PFSK-1 (cell line): ENCODE results near the gene OST4.

Experiments
- FOXP2 ChIP-seq: optimal IDR thresholded peaks from 2 replicates; pipeline ENCODE3; 2011; ENCODE audit warnings: borderline replicate concordance, control low read depth, inconsistent platforms; ENCODE audit not compliant: insufficient read depth; ENCODE audit errors: extremely low read length, extremely low read depth
- POLR2AphosphoS5 ChIP-seq: IDR thresholded peaks from 2 replicates; pipeline ENCODE4 v1.6.1; 2012; ENCODE audit warnings: low read depth, mild to moderate bottlenecking, control low read depth, low read length, moderate library complexity
- REST ChIP-seq, 2 experiments: IDR thresholded peaks; 2 replicates each; pipeline versions ENCODE4 v1.6.1 to v1.8.0; 2011 to 2012; ENCODE audit warnings: low read depth in 2 of 2, low read length in 2 of 2, control low read depth in 1 of 2, inconsistent platforms in 1 of 2, mild to moderate bottlenecking in 1 of 2, moderate library complexity in 1 of 2; ENCODE audit not compliant: insufficient read depth in 1 of 2
- SIN3A ChIP-seq: IDR thresholded peaks from 2 replicates; pipeline ENCODE4 v1.6.1; 2012; ENCODE audit warnings: mild to moderate bottlenecking, low read length, moderate library complexity, borderline replicate concordance; ENCODE audit not compliant: insufficient read depth
- TAF1 ChIP-seq: IDR thresholded peaks from 2 replicates; pipeline ENCODE4 v1.6.1; 2012; ENCODE audit warnings: low read length, control low read depth, borderline replicate concordance; ENCODE audit not compliant: insufficient read depth

Gene OST4

GRCh38 chr2:27069961-27070618 is 1.4 kb downstream of the OST4 start:
- no peak for TF ChIP-seq REST (IDR thresholded peaks at IDR 0.05; ENCODE audit: insufficient read depth in 1 of 2, low read depth in 2 of 2, low read length in 2 of 2)
- TF ChIP-seq FOXP2: no peak
- no peak for TF ChIP-seq SIN3A
- no peak for TF ChIP-seq POLR2AphosphoS5
- TF ChIP-seq TAF1: no peak

GRCh38 chr2:27069436-27069835 is 2.0 kb downstream of the OST4 start:
- TF ChIP-seq POLR2AphosphoS5 (no peak), FOXP2 (no peak), TAF1 (no peak), REST (IDR thresholded peaks at IDR 0.05; ENCODE audit: insufficient read depth in 1 of 2, low read depth in 2 of 2, low read length in 2 of 2) (no peak), SIN3A (no peak)

- no peak for TF ChIP-seq FOXP2
These were observed 4.1 kb downstream of the OST4 start for GRCh38 chr2:27067385-27067784.

- no peak for TF ChIP-seq FOXP2
- no peak for TF ChIP-seq POLR2AphosphoS5
- TF ChIP-seq SIN3A: no peak
- TF ChIP-seq REST (IDR thresholded peaks at IDR 0.05; ENCODE audit: insufficient read depth in 1 of 2, low read depth in 2 of 2, low read length in 2 of 2): no peak
These were observed 6.3 kb downstream of the OST4 start for GRCh38 chr2:27065128-27065527.

- TF ChIP-seq TAF1: no peak
- no peak for TF ChIP-seq REST (IDR thresholded peaks at IDR 0.05; ENCODE audit: insufficient read depth in 1 of 2, low read depth in 2 of 2, low read length in 2 of 2)
- no peak for TF ChIP-seq SIN3A
- TF ChIP-seq FOXP2: no peak
- TF ChIP-seq POLR2AphosphoS5: no peak
These were observed 11.1 kb downstream of the OST4 start for GRCh38 chr2:27060323-27060722.
